Erythroblast (primary cell): Measurements from ENCODE around the gene NKD1.

Source experiments
- DNase-seq, 2 experiments: peaks; one replicate each; lab custom pipeline; 2025; lab: John Stamatoyannopoulos, UW
- GATA1 ChIP-seq: IDR thresholded peaks from 2 replicates; pipeline ENCODE4 v1.6.1; 2011; ENCODE audit warnings: low read depth, mild to moderate bottlenecking, control low read depth, low read length, moderate library complexity
- POLR2A ChIP-seq: IDR thresholded peaks from 2 replicates; pipeline ENCODE4 v1.6.1; 2011; ENCODE audit warnings: mild to moderate bottlenecking, low read length

The NKD1 gene

GRCh38 chr16:50602531-50603205, 54.5 kb downstream of the NKD1 start:
- no peak for DNase-seq
- TF ChIP-seq GATA1 (no peak), POLR2A (no peak)

GRCh38 chr16:50603206-50604064, 55.2 kb downstream of the NKD1 start:
- DNase-seq = no peak
- no peak for TF ChIP-seq GATA1
- no peak for TF ChIP-seq POLR2A

- no peak for DNase-seq
- TF ChIP-seq GATA1 (no peak), POLR2A (no peak)
These were observed 55.8 kb downstream of the NKD1 start for GRCh38 chr16:50604065-50604418.

- no peak for TF ChIP-seq GATA1
- no peak for TF ChIP-seq POLR2A
- DNase-seq = no peak
These were observed 56.4 kb downstream of the NKD1 start for GRCh38 chr16:50604610-50605009.

- TF ChIP-seq GATA1 = no peak
- no peak for TF ChIP-seq POLR2A
- no peak for DNase-seq
These were observed 57.7 kb downstream of the NKD1 start for GRCh38 chr16:50605733-50606430.

- DNase-seq = no peak
- no peak for TF ChIP-seq POLR2A
- TF ChIP-seq GATA1 = no peak
These were observed 58.3 kb downstream of the NKD1 start for GRCh38 chr16:50606431-50607050.

- no peak for DNase-seq
- TF ChIP-seq POLR2A (no peak), GATA1 (no peak)
These were observed 58.8 kb downstream of the NKD1 start for GRCh38 chr16:50607051-50607431.

- TF ChIP-seq POLR2A (no peak), GATA1 (no peak)
- no peak for DNase-seq
These were observed 59.3 kb downstream of the NKD1 start for GRCh38 chr16:50607447-50607846.

GRCh38 chr16:50607970-50608557, 59.9 kb downstream of the NKD1 start:
- no peak for DNase-seq
- no peak for TF ChIP-seq GATA1

GRCh38 chr16:50609049-50609448, 60.9 kb downstream of the NKD1 start:
- no peak for DNase-seq
- TF ChIP-seq POLR2A = no peak
- TF ChIP-seq GATA1 = no peak

- no peak for DNase-seq
- no peak for TF ChIP-seq POLR2A
- TF ChIP-seq GATA1 = no peak
These were observed 61.3 kb downstream of the NKD1 start for GRCh38 chr16:50609471-50609870.

- DNase-seq = no peak
- TF ChIP-seq POLR2A (no peak), GATA1 (no peak)
These were observed 62.4 kb downstream of the NKD1 start for GRCh38 chr16:50610331-50611262.

- no peak for DNase-seq
- TF ChIP-seq GATA1 (no peak), POLR2A (no peak)
These were observed 63.2 kb downstream of the NKD1 start for GRCh38 chr16:50611332-50611934.
